Spleen (tissue), 7 donors: ENCODE data around the gene CHST2.
"Not testable (repeated sequence)": the region's sequence is repeated elsewhere in the genome, so short reads cannot be mapped to it uniquely, and the experiment has no call there.

Experiments used
- CTCF ChIP-seq, 11 experiments: fragments of 200-600 bp in 7 of 11; fragments of 450-650 bp in 4 of 11; sonication (generic) in 4 of 11; IDR thresholded peaks in 8 of 11; conservative IDR thresholded peaks in 3 of 11; 1 replicate in 7 of 11; 2 replicates in 4 of 11; pipeline versions ENCODE4 v1.4.0 to v1.8.0; 2016 to 2021; ENCODE audit warnings: antibody characterized with exemption in 11 of 11, inconsistent platforms in 4 of 11, mild to moderate bottlenecking in 1 of 11
- POLR2A ChIP-seq, 3 donors: fragments of 450-650 bp; IDR thresholded peaks; one replicate each; pipeline ENCODE4 v1.5.1; 2017; ENCODE audit warnings: antibody characterized with exemption in 3 of 3, mild to moderate bottlenecking in 1 of 3
- donor health status: DM: no; HTN: no; CAD: no; lungs with moderate emphysema.
- donor health status: DM: no; HTN: no; CAD: no.
- donor health status: DM: no; HTN: no; CAD: no.

GRCh38 chr3:143073983-143074382 is 45.6 kb upstream of the CHST2 start:
- not testable (repeated sequence) for TF ChIP-seq CTCF (IDR thresholded peaks at IDR 0.05 in 8 of 11, conservative IDR thresholded peaks at IDR 0.05 in 3 of 11); POLR2A (IDR thresholded peaks at IDR 0.05)
